Calu3 (cell line): ENCODE results near the gene SH2D3C. TPM values are rescaled to one million over a fixed set of nuclear protein-coding genes. Genes with fewer than 3 reads are reported as not detected.

Source experiments
- BruUV-seq: library from RNA; stranded (reverse); fragments of 400-500 nt; replicated peaks from 2 replicates; lab custom pipeline; 2021; lab: Mats Ljungman, UMichigan
- CTCF ChIA-PET: fragments of 300-600 bp; sonication (Branson Sonifier 250); formaldehyde crosslinking; loops from one replicate; lab custom pipeline; 2022; ENCODE audit warnings: antibody characterized with exemption; lab: Charles Lee
- DNase-seq: peaks from one replicate; pipeline ENCODE4 v3.0.0; 2022
- H3K27ac Mint-ChIP-seq: one replicate; pipeline ENCODE4 v1.8.0; 2022; ENCODE audit warnings: mixed read lengths; ENCODE audit not compliant: unreplicated experiment
- H3K27me3 Mint-ChIP-seq: one replicate; pipeline ENCODE4 v1.8.0; 2022; ENCODE audit warnings: mixed read lengths; ENCODE audit not compliant: unreplicated experiment
- H3K36me3 Mint-ChIP-seq: one replicate; pipeline ENCODE4 v1.8.0; 2022; ENCODE audit warnings: mild to moderate bottlenecking, moderate library complexity, mixed read lengths; ENCODE audit not compliant: insufficient read depth, unreplicated experiment
- H3K4me1 Mint-ChIP-seq: one replicate; pipeline ENCODE4 v1.8.0; 2022; ENCODE audit warnings: mild to moderate bottlenecking, low read depth, mixed read lengths; ENCODE audit not compliant: unreplicated experiment
- H3K4me3 Mint-ChIP-seq: one replicate; pipeline ENCODE4 v1.8.0; 2022; ENCODE audit warnings: mild to moderate bottlenecking, low read depth, moderate library complexity, mixed read lengths; ENCODE audit not compliant: unreplicated experiment
- H3K9me3 Mint-ChIP-seq: one replicate; pipeline ENCODE4 v1.8.0; 2022; ENCODE audit warnings: low read depth, mixed read lengths; ENCODE audit not compliant: unreplicated experiment
- intact Hi-C: fragments of 100-400 bp; cut with micrococcal nuclease; formaldehyde crosslinking; loops from one replicate; pipeline ENCODE4 v1.10.0; 2022; ENCODE audit not compliant: unreplicated experiment
- total RNA-seq: library from RNA; stranded (reverse); gene quantifications from 2 replicates; pipeline ENCODE4 v1.2.3, GENCODE V29; 2022
- TF ChIP-seq, protein P1 (sequence below): fragments of 200-600 bp; IDR thresholded peaks from one replicate; pipeline ENCODE4 v1.8.0; 2022; ENCODE audit warnings: antibody characterized with exemption; ENCODE audit not compliant: unreplicated experiment

Gene SH2D3C
- total RNA-seq, 1 experiment from 2014 or later: not detected

DNA sequence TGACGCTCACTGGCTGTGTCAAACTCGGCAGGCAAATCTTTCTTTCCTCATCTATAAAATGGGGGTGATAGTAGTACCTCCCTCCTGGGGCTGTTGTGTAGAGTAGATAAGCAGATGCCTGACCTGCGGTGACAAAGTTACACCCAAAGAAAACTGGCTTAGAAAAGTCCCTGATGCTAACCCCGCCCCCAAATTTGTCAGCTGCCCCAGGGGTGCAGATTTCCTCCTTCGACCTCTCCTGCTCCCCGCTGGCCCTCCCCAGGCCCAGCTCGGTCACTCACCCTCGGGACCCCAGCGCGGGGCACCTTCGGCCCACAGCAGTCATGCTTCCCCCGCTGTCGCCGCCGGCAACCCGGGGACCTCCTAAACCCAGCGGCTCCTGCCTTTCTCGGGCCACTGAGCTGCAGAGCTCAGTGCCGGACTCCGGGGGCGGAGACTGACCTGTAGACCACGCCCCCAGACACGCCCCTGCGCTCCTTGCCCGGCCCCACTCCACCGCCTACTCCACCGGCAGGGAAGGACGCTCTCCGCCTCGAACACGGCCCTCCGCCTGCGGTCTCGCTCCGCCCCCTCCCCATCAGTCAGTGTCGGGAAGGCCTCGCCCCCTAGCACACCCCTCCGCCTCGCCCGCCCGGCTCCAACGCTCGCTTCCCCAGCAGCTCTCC, 7.4 kb downstream of the SH2D3C start:
- Mint-ChIP-seq H3K9me3 (no peaks in the 10 kb centered on the region), H3K27ac (no peak overlapping the region), H3K27me3 (peaks cover 47% of the 10 kb centered on the region), H3K4me3 (peak overlapping the region; percentile 82), H3K4me1 (no peaks in the 10 kb centered on the region), H3K36me3 (peaks cover 13% of the 10 kb centered on the region)
- TF ChIP-seq, protein P1, sequence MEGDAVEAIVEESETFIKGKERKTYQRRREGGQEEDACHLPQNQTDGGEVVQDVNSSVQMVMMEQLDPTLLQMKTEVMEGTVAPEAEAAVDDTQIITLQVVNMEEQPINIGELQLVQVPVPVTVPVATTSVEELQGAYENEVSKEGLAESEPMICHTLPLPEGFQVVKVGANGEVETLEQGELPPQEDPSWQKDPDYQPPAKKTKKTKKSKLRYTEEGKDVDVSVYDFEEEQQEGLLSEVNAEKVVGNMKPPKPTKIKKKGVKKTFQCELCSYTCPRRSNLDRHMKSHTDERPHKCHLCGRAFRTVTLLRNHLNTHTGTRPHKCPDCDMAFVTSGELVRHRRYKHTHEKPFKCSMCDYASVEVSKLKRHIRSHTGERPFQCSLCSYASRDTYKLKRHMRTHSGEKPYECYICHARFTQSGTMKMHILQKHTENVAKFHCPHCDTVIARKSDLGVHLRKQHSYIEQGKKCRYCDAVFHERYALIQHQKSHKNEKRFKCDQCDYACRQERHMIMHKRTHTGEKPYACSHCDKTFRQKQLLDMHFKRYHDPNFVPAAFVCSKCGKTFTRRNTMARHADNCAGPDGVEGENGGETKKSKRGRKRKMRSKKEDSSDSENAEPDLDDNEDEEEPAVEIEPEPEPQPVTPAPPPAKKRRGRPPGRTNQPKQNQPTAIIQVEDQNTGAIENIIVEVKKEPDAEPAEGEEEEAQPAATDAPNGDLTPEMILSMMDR: no peak
- intact Hi-C loops: no loop called here
- peak; percentile 96 for DNase-seq
- CTCF ChIA-PET: interaction anchor here (0.6 to 1.1 kb wide), 6 partner anchors 13 to 264 kb away, joined by 3 to 10 read pairs (median 4); partner anchors contain the start of gene TOR2A
- BruUV-seq: no TSS peak

DNA sequence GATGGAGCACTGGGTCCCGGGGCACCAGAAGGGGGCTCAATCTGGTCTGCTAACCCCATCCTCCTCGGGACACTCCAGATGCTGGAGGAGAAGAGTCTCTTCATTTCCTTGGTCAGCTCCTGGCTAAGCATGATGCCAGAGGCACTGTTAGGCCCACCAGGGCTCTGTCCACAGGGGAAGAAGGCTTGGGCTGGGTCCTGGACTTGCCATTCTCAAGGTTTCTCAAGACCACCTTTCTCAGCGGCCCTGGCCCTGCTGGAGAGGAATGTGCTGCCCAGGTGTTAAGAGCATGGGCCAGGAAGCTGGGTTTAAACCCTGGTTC, 7.9 kb downstream of the SH2D3C start:
- Mint-ChIP-seq H3K27me3 (peaks cover 52% of the 10 kb centered on the region), H3K4me1 (no peaks in the 10 kb centered on the region), H3K27ac (no peak overlapping the region), H3K36me3 (peaks cover 13% of the 10 kb centered on the region), H3K4me3 (peak overlapping the region; percentile 82), H3K9me3 (no peaks in the 10 kb centered on the region)
- no TSS peak for BruUV-seq
- intact Hi-C loops: no loop called here
- TF ChIP-seq, protein P1: no peak
- CTCF ChIA-PET: interaction anchor here (0.8 to 1.1 kb wide), 5 partner anchors 14 to 265 kb away, joined by 3 to 10 read pairs (median 3); partner anchors contain the start of gene TOR2A
- DNase-seq: no peak

DNA sequence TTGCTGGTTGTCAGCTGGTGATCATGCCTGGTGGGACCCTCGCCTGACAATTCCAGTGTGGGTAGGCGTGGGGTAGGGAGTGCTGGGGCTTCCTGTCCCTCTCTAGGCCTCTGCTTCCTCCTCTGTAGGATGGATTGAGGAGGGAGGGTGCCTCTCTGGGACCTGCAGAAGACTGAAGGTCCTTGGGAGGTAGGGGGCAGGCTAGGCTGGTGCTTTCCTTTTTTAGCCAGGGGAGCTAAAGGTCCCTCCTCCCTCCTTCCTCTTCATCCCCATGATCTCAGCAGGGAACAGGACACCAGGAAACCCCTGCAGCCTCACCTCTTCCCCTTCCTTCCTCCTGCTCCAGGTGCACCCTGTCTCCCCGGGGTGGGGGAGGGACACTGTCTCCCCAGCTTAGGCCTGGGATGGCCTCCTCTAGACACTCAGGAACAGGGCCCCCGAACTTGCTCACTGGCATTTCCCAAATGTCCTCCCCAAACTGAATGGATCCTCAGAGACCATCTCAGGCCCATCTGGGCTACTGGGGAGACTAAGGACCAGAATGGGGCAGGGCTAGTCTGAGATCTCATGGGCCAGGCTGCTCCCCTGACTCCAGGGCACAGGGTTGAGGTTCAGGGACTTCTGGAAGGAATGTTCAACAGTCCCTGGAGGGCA, 8.4 kb downstream of the SH2D3C start:
- no peak overlapping the region for H3K27ac Mint-ChIP-seq
- peaks cover 56% of the 10 kb centered on the region for H3K27me3 Mint-ChIP-seq
- intact Hi-C loops: no loop called here
- peaks cover 13% of the 10 kb centered on the region for H3K36me3 Mint-ChIP-seq
- no peak for DNase-seq
- TF ChIP-seq, protein P1: no peak
- H3K4me1 Mint-ChIP-seq: no peaks in the 10 kb centered on the region
- H3K4me3 Mint-ChIP-seq: peak overlapping the region; percentile 82
- CTCF ChIA-PET: no interaction called here
- no TSS peak for BruUV-seq
- no peaks in the 10 kb centered on the region for H3K9me3 Mint-ChIP-seq

DNA sequence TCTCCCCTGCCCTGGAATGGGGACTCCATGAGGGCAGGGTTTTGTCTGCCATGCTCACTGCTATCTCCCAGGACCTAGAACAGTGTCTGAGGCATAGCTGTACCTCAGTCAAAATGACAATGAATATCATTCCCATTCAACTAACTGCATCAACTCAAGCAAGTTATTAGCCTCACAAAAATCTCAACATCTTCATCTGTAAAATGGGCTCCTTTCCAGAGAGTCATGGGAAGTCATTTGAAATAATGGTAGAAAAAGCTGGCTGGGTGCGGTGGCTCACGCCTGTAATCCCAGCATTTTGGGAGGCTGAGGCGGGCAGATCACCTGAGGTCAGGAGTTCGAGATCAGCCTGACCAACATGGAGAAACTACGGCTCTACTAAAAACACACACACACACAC, 9.4 kb downstream of the SH2D3C start:
- Mint-ChIP-seq H3K36me3 (peaks cover 13% of the 10 kb centered on the region), H3K27ac (no peak overlapping the region), H3K9me3 (no peaks in the 10 kb centered on the region), H3K27me3 (peaks cover 58% of the 10 kb centered on the region), H3K4me1 (no peaks in the 10 kb centered on the region), H3K4me3 (no peak overlapping the region)
- DNase-seq: no peak
- TF ChIP-seq, protein P1: no peak
- intact Hi-C loops: no loop called here
- BruUV-seq: no TSS peak
- CTCF ChIA-PET: no interaction called here
